Ramos (cell line): ENCODE results near the gene RAB11FIP4.

Source experiments
- in situ Hi-C: fragments of 300-500 bp; cut with MboI; formaldehyde crosslinking; loops from one replicate; pipeline ENCODE4 v1.14.3; 2022; ENCODE audit warnings: low sequenced_read_pairs; ENCODE audit not compliant: unreplicated experiment

RAB11FIP4 gene

GRCh38 chr17:31385428-31386285 lies 5.8 kb upstream of the RAB11FIP4 start:
- in situ Hi-C loops = no loop called here

- in situ Hi-C loops = no loop called here
Measured at GRCh38 chr17:31386542-31387075, 4.9 kb upstream of the RAB11FIP4 start.

GRCh38 chr17:31387438-31387837 lies 4.0 kb upstream of the RAB11FIP4 start:
- in situ Hi-C loops = no loop called here

- in situ Hi-C loops = no loop called here
Measured at GRCh38 chr17:31388351-31388750, 3.1 kb upstream of the RAB11FIP4 start.

GRCh38 chr17:31388770-31389656 lies 2.5 kb upstream of the RAB11FIP4 start:
- in situ Hi-C loops = no loop called here

- in situ Hi-C loops = no loop called here
Measured at GRCh38 chr17:31389657-31390381, 1.7 kb upstream of the RAB11FIP4 start.

GRCh38 chr17:31390426-31390747 lies 1.1 kb upstream of the RAB11FIP4 start:
- in situ Hi-C loops = no loop called here

- in situ Hi-C loops = no loop called here
Measured at GRCh38 chr17:31390748-31391495, 553 bp upstream of the RAB11FIP4 start.

- in situ Hi-C loops = no loop called here
Measured at GRCh38 chr17:31392002-31392855, 754 bp downstream of the RAB11FIP4 start.

GRCh38 chr17:31392856-31393748 lies 1.6 kb downstream of the RAB11FIP4 start:
- in situ Hi-C loops = no loop called here

GRCh38 chr17:31393749-31394146 lies 2.3 kb downstream of the RAB11FIP4 start:
- in situ Hi-C loops = no loop called here

GRCh38 chr17:31394544-31394943 lies 3.1 kb downstream of the RAB11FIP4 start:
- in situ Hi-C loops = no loop called here

- in situ Hi-C loops = no loop called here
Measured at GRCh38 chr17:31397256-31397939, 5.9 kb downstream of the RAB11FIP4 start.

GRCh38 chr17:31398381-31399311 lies 7.2 kb downstream of the RAB11FIP4 start:
- in situ Hi-C loops = no loop called here

GRCh38 chr17:31400481-31400950 lies 9.0 kb downstream of the RAB11FIP4 start:
- in situ Hi-C loops = no loop called here
